ENCODE results near the gene TMEM183A.
"Not testable (repeated sequence)": the region's sequence is repeated elsewhere in the genome, so short reads cannot be mapped to it uniquely, and the experiment has no call there.

TMEM183A gene
- 72.7 to 98.7 reads per million in 2 donors for total RNA-seq

GRCh38 chr1:203006948-203007871 lies at the start of gene TMEM183A:
Gene TMEM183A, plus strand, starts transcription at chr1:203007374. Its CDS starts 92 bp downstream, at chr1:203007466.
- DNase-seq = peak; percentile 89

GRCh38 chr1:202957733-202958543 lies 49.2 kb upstream of the TMEM183A start, which contains the start of gene ADIPOR1:
Gene ADIPOR1, minus strand, starts transcription at chr1:202958312. Its CDS starts 7,242 bp downstream, at chr1:202951070.
- peak; percentile 94 for DNase-seq

GRCh38 chr1:202958544-202959275 lies 48.5 kb upstream of the TMEM183A start:
- no peak for DNase-seq

- DNase-seq = no peak
These were observed 47.9 kb upstream of the TMEM183A start for GRCh38 chr1:202959276-202959620.

GRCh38 chr1:202961220-202961880 lies 45.8 kb upstream of the TMEM183A start:
- DNase-seq = no peak

- no peak for DNase-seq
These were observed 42.3 kb upstream of the TMEM183A start for GRCh38 chr1:202964791-202965410.

- DNase-seq = no peak
These were observed 41.8 kb upstream of the TMEM183A start for GRCh38 chr1:202965422-202965821.

GRCh38 chr1:202966006-202966898 lies 40.9 kb upstream of the TMEM183A start:
- DNase-seq = no peak

GRCh38 chr1:202967684-202968281 lies 39.4 kb upstream of the TMEM183A start:
- no peak for DNase-seq

- no peak for DNase-seq
These were observed 38.8 kb upstream of the TMEM183A start for GRCh38 chr1:202968351-202968750.

GRCh38 chr1:202968895-202969295 lies 38.3 kb upstream of the TMEM183A start:
- DNase-seq = no peak

GRCh38 chr1:202972046-202972445 lies 35.1 kb upstream of the TMEM183A start:
- DNase-seq = no peak

- no peak for DNase-seq
These were observed 32.3 kb upstream of the TMEM183A start for GRCh38 chr1:202974856-202975255.

GRCh38 chr1:202976633-202977032 lies 30.5 kb upstream of the TMEM183A start:
- no peak for DNase-seq

GRCh38 chr1:202979459-202979858 lies 27.7 kb upstream of the TMEM183A start:
- DNase-seq = no peak

GRCh38 chr1:202981939-202982338 lies 25.2 kb upstream of the TMEM183A start:
- DNase-seq = no peak

- DNase-seq = no peak
These were observed 24.3 kb upstream of the TMEM183A start for GRCh38 chr1:202982715-202983430.

- not testable (repeated sequence) for DNase-seq
These were observed 21.1 kb upstream of the TMEM183A start for GRCh38 chr1:202986120-202986519.

- no peak for DNase-seq
These were observed 19.9 kb upstream of the TMEM183A start for GRCh38 chr1:202987255-202987654.

All from T-helper 9 cell (primary cell).